Sigmoid colon (tissue), 3 donors: Measurements from ENCODE around the gene TMEM213.
"Not testable (repeated sequence)": the region's sequence is repeated elsewhere in the genome, so short reads cannot be mapped to it uniquely, and the experiment has no call there.

Experiments used
- CTCF ChIP-seq, 4 experiments: fragments of 450-650 bp in 3 of 4; fragments of 200-600 bp in 1 of 4; IDR thresholded peaks; one replicate each; pipeline ENCODE4 v1.5.1; 2016 to 2019; ENCODE audit warnings: antibody characterized with exemption in 4 of 4, mild to moderate bottlenecking in 3 of 4, moderate library complexity in 2 of 4
- POLR2A ChIP-seq, 2 donors: fragments of 450-650 bp; IDR thresholded peaks; one replicate each; pipeline ENCODE4 v1.6.1; 2016; ENCODE audit warnings: antibody characterized with exemption in 2 of 2, mild to moderate bottlenecking in 2 of 2, moderate library complexity in 2 of 2

GRCh38 chr7:138797046-138797445, 748 bp upstream of the TMEM213 start:
- TF ChIP-seq CTCF, POLR2A (IDR thresholded peaks at IDR 0.05): not testable (repeated sequence)
